SK-N-MC (cell line): Measurements from ENCODE around the gene SMIM11.

ENCODE experiments used
- EZH2 ChIP-seq: fragments of 200-600 bp; sonication (generic); IDR thresholded peaks from one replicate; pipeline ENCODE4 v1.6.1; 2017; ENCODE audit warnings: antibody characterized with exemption
- POLR2AphosphoS5 ChIP-seq: IDR thresholded peaks from 2 replicates; pipeline ENCODE4 v1.6.1; 2012; ENCODE audit warnings: mild to moderate bottlenecking, low read depth, low read length, borderline replicate concordance

DNA sequence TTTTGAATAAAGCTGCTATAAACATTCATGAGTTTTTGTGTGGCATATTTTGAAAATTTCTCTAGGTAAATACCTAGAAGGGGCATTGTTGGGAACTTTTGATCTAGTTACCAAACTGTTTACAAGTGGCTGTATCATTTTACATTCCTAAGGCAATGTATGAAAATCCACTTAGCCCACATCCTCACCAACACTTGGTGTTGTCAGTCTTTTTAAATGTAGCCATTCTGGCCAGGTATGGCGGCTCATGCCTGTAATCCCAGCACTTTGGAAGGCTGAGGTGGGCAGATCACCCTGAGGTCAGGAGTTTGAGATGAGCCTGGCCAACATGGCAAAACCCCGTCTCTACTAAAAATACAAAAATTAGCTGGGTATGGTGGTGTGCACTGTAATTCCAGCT is 17.4 kb upstream of the SMIM11 start:
- TF ChIP-seq EZH2 (no peak), POLR2AphosphoS5 (no peak)
